GM15510 (cell line): ENCODE data around the gene IPCEF1.

ENCODE experiments used
- POLR2A ChIP-seq: IDR thresholded peaks from 3 replicates; pipeline ENCODE4 v1.6.1; 2011; ENCODE audit warnings: borderline replicate concordance; ENCODE audit not compliant: insufficient read length; ENCODE audit errors: extremely low read depth

Gene IPCEF1, protein sequence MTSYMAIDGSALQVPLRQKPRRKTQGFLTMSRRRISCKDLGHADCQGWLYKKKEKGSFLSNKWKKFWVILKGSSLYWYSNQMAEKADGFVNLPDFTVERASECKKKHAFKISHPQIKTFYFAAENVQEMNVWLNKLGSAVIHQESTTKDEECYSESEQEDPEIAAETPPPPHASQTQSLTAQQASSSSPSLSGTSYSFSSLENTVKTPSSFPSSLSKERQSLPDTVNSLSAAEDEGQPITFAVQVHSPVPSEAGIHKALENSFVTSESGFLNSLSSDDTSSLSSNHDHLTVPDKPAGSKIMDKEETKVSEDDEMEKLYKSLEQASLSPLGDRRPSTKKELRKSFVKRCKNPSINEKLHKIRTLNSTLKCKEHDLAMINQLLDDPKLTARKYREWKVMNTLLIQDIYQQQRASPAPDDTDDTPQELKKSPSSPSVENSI

DNA sequence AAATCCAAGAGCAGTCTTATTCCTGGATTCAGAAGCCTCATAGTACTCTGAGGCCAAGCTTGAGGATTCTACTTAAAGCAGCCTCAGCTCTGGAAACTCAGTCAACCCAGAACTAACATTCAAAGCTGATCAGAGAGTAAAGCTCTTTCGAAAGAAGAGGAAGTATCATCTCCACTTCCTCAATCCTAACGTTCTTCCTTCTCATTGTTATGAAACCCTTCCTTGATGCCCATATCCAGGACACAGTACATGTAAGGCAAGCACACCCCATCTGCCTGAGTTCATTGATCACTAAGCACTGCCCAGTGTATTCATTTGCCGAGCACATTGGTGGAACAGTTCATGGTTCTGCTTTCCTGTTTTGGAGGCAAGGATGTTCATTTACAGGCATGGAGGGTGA is at the start of gene IPCEF1:
Gene IPCEF1, minus strand, starts transcription at position 114 of the 400 bp plus-strand sequence. CDS start 90,856 bp downstream, outside the sequence.
- TF ChIP-seq POLR2A, result no peak

DNA sequence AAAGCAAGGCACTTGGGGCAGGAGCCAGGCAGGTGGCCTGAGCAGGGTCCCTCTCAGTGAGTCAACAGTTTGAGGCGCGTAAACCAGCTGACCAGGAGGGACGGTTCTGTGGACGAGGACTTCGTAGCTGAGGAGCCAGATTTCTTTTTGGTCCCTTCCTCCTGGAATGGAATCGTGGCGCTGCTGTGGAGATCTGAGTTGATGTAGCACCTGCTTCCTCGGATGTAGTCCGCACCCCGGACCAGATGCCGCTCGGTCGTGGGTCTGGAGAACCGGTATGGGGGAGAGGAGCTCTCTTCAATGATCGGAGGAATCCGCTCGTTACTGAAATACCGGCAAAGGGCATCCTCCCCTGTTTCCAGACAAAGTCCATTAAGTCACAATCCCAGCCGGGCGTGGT is 49.7 kb upstream of the IPCEF1 start:
- no peak for TF ChIP-seq POLR2A

DNA sequence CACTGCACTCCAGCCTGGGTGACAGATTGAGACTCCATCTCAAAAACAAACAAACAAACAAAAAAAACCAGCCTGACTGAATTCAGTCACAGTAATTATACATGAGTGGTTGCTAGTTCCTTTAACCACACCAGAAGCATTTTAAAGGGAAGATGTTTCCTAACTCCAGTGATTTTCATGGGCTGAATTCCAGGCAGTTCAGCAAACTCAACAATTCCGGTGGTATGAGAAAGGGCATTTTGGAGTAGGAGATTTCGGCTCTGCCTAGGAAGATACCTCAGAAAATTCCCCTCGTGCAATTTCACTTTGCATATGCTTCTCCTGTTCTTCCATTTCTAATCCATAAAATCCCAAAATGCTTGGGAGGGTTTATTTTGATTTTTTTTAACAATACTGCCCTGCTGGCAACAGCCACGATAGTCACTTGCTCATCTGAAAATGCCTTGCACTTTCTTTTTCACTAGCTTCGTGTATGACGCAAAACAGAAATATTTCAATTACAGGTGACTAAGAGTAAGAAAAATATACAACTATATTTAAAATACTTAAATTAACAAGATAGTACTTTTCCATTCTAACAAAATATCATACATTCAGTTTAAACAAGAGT is 48.3 kb upstream of the IPCEF1 start:
- no peak for TF ChIP-seq POLR2A

DNA sequence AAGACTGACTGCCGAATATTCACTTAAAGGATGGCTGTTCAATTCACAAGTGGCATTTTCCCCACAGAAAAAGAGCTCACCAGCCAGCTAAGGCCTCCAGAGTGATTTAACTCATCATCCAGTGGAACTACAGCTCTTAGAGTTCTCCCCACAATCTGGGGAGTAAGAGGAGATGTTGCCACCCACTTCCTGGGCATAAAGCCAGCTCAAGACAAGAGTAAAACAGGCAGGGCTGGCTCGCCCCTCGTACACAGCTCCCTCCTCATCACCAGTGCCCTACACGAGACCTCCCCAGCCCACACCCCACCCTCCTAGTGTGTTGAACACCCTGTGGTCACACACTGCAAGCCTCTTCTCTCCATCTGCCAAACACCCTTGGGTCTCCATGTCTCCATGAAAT is 47.2 kb upstream of the IPCEF1 start:
- TF ChIP-seq POLR2A, result no peak

DNA sequence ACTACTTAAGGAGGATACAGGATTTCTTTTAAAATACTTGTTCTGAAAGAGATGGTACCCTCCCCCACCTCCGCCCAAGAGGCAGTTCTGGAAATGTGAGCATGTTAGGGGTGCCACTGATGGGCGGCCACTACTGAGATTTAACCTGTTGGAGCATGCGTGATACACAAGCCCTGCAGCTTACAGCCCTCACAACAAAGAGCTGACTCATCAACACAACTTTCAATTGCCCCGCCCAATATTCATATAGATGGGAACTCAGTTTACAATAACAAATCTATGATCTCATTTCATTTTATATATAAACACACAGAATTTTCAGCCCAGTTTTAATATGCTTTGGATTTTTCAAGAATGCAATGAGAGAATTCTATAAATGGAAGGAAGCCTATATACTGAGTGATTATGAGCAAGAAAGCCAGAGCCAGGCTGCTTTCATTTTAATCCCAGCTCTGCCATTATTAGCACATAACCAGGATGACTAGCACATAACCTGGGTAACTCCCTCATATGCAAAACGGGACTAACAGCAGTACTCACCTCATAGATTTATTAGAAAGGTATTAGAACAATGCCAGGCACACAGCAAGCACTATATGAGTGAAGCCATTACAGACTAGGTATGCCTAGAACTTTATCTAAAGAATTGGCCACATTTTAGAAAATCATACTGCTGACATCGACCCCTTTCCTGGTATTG is 45.6 kb upstream of the IPCEF1 start:
- no peak for TF ChIP-seq POLR2A

DNA sequence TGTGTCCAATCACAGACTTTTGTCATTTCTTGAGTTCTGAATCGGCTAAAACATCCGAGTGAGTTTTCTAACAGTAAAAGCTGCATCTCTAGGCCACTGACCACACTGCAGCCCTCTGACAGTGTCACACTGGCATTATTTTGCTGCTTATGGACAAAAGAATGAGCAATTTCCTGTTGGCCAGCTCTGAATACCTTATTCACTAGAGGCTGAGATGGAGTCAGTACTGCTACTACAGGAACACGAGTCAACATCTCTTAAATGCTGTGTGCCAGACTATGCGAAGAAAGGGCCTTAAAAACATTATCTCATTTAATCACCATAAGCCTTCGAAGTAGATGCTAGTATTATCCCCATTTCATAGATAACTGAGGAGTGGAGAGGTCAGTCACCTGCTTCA is 42.5 kb upstream of the IPCEF1 start:
- no peak for TF ChIP-seq POLR2A

DNA sequence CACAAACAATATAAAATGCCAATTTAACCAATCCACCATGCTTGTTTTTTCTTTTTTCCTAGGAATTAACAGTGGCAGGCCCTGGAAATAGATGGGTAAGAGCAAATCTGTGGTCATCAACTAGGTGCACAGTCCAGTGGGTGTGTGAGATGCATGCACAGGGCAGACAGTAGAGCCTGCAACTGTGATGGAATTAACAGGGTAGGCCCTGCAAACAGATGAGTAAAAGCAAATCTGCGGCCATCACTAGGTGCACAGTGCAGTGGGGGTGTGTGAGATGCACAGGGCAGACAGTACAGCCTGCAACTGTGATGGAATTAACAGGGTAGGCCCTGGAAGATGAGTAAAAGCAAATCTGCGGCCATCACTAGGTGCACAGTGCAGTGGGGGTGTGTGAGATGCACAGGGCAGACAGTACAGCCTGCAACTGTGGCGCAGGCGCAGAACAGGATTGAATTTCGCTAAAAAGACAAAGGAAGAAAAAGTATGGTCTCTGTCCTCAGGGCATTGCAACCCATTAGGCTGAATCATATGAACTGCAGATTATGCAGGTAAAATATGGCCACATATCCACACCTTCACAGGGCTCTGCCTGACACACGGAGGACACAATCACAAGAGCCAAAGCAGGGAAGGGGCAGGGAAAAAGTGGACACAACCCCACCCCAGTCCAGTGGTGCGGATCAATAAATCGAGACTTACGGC is 41.0 kb upstream of the IPCEF1 start:
- no peak for TF ChIP-seq POLR2A

DNA sequence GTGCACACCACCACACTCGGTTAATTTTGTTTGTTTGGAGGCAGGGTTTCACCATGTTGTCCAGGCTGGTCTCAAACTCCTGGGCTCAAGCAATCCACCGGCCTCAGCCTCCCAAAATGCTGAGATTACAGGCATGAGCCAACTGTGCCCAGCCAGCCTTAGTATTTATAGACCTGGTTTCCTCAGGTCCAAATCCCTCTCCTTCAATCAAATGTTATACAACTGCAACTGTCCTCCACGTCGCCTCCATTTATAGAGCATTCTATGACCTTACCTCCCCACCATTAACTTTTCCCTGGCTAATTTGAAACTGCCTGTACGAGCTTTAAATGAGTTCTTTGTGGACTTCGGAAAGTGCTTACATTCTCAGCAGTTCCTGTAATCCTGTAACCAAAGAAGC is 39.3 kb upstream of the IPCEF1 start:
- TF ChIP-seq POLR2A, result no peak

DNA sequence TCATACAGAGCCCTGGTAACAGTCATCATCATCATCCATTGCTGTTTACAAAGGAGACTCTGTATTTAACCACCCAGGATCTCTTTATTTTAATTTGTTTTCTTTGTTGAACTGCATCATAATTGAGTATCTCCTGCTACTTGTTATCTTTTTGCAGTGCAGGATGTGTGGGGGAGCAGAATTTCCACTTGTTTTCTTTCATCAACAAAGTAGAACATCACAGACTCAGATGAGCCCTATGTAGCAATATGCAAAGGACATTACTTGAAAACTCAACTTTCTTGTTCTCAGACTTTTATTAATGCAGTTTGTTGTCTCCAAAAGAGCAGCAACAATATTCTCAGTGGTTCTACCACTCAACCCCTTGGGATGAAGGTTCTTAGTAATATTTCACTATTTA is 38.7 kb upstream of the IPCEF1 start:
- no peak for TF ChIP-seq POLR2A

DNA sequence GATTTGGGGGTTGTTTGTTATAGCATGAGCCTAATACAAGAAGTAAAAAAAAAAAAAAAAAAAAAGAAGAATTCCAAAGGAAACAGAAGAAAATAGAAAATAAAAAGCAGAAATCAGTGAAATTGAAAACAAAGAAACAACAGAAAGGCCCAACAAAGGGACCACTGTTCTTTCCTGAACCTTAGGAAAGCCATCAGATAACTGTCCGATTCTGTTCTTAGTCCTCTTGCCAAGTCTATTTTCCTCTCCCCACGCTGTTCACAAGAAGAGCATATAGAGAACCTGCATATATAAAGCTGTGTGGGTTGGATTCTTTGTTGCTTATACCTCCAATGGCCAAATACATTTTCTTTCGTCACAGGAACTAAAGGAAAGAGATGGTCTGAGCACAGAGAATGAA is 38.0 kb upstream of the IPCEF1 start:
- TF ChIP-seq POLR2A, result no peak

DNA sequence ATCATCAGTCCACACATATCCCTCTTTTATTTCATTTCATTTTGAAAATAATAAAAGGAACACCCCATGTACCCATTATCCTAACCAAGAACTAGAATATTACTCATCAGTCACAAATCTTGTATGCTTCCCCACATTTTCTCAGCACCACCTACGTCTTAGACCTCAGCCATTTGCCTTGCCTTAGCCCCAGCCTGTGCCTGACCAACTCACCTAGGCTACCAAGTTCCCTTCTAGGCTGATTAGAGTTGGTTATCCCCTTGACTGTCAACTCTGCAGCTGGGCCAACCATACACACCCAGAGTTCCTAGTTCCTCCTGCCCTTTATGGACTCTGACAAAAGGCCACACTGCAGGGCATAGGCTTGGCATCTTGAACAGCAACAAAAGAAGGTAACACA is 33.4 kb upstream of the IPCEF1 start:
- no peak for TF ChIP-seq POLR2A

DNA sequence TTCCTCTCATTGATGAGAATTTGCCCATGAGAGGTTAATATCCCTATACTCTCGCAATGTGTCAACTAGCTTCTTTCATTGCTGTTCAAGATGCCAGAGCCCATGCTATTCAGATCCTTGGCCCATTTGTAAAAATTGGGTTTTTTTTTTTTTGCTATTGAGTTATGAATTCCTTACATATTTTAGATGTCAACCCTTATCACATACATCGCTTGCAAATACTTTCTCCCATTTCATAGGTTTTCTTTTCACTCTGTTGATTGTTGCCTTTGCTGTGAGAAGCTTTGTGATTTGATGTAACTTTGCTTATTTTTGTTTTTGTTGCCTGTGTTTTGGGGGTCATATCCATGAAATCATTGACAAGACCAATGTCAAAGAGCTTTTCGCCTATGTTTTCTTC is 32.2 kb upstream of the IPCEF1 start:
- no peak for TF ChIP-seq POLR2A

DNA sequence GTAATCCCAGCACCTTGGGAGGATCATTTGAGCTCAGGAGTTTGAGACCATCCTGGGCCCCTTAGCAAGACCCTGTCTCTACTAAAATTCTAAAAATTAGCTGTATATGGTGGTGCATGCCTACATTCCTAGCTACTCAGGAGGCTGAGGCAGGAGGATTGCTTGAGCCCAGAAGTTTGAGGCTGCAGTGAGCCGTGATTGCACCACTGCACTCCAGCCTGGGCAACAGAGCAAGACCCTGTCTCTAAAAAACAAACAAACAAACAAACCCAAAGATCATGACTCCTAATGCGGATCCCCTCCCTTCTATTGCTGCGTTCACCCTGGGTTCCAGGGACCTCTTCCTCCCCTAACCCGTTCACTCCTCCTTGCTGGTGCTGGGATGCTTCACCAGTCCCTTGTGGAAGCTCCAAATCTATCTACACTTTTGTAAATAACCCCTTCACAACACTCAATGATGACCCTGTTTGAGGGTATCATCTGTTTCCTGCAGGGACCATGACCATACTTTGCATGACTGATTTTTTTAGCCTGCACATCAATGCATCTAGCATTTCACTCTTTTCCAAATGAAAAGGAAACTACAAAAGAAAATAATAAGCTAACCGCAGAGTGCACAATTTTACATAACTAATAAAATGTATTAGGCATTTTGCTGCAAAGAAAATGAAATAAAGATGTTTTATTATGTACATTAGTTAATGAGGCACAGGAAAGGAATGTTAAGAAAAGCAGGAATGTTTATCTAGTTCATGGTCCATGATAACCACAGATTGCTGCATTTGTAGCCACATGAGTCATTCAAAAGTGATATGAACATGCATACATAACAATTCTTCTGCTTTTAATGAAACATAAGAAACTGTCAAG is 30.5 kb upstream of the IPCEF1 start:
- no peak for TF ChIP-seq POLR2A

DNA sequence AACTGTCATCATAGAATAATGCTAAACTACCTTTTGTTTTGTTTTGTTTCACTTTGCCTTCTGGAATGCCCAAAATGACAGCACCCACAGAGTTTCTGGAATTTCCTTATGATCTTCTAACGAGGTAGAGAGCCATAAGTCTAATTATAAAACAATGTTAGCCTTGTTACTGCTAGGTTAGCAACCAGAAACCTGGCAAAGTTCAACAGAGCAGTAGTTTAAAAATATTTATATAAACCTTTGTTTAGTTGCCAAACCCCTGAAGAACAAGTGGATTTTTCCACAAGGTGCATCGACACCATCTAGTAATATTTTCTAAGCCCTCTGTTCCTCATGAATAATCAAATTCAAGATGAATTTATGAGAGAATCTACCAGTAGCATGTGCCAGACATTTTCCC is 27.6 kb upstream of the IPCEF1 start:
- TF ChIP-seq POLR2A, result no peak

DNA sequence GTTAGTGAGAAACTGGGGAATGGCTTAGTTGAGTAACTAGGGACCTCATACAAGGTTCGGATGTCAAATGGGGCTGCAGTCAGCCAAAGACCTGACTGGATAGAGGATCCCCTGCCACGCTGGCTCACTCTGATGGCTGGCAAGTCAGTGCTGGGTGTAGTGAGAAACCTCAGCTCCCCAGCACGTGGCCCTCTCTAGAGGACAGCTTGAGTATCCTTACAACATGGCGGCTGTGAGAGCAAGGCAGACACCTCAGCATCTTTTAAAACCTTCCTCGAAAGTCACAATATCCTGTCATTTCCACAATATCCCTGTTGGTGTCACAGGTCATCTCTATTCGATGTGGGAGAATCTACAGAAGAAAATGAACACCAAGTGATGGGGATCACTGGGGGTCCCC is 26.7 kb upstream of the IPCEF1 start:
- TF ChIP-seq POLR2A, result no peak

DNA sequence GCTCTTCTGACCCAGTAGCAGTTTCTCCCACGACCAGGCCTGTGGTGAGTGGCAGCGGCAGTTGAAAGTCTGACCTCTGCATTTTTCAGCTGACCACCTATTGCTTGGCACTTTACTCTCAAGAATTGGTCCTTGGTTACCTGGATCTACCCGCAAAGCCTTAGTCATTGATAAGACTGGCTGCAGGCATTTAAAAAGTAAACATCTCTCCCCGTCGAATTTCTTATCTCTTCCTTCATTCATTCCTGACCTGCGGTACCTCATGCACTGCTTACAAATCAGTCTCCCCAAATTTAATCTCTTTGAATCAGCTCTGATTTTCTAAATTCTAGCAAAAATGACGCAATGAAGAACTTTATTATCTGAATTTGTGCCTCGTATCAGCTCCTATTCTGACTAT is 26.1 kb upstream of the IPCEF1 start:
- TF ChIP-seq POLR2A, result no peak
